HepG2 (cell line): ENCODE data around the gene HYAL1. TPM values are rescaled to one million over a fixed set of nuclear protein-coding genes. Genes with fewer than 3 reads are reported as not detected.

Source experiments
- ARID4A ChIP-seq: sonication (generic); formaldehyde crosslinking; IDR thresholded peaks from 2 replicates; pipeline ENCODE4 v1.5.0; 2020; ENCODE audit warnings: mild to moderate bottlenecking, missing genetic modification reagents, borderline replicate concordance
- ATF2 ChIP-seq: sonication (generic); formaldehyde crosslinking; IDR thresholded peaks from 2 replicates; pipeline ENCODE4 v1.4.0; 2020; ENCODE audit warnings: missing genetic modification reagents
- CREB1 ChIP-seq, 2 experiments: fragments of 450-650 bp in 1 of 2; IDR thresholded peaks; 2 replicates each; pipeline ENCODE4 v1.6.1; 2016 to 2017; ENCODE audit warnings: control low read depth in 1 of 2, mild to moderate bottlenecking in 1 of 2, missing compliant biosample characterization in 1 of 2, missing genetic modification characterization in 1 of 2
- ERF ChIP-seq: IDR thresholded peaks from 2 replicates; pipeline ENCODE4 v1.6.1; 2018; ENCODE audit warnings: missing biosample characterization, missing genetic modification reagents
- KAT8 ChIP-seq: IDR thresholded peaks from 2 replicates; pipeline ENCODE4 v1.6.1; 2016; ENCODE audit warnings: missing genetic modification reagents, missing compliant biosample characterization
- MED13 ChIP-seq: sonication (generic); formaldehyde crosslinking; IDR thresholded peaks from 2 replicates; pipeline ENCODE4 v1.5.0; 2020; ENCODE audit warnings: missing genetic modification reagents
- MEIS2 ChIP-seq: sonication (generic); formaldehyde crosslinking; IDR thresholded peaks from 2 replicates; pipeline ENCODE4 v1.9.0; 2021; ENCODE audit warnings: mild to moderate bottlenecking, missing genetic modification reagents
- NR2F1 ChIP-seq, 2 experiments: fragments of 450-650 bp in 1 of 2; formaldehyde crosslinking in 1 of 2; IDR thresholded peaks; 2 replicates each; pipeline versions ENCODE4 v1.5.0 to v1.6.1; 2016 to 2020; ENCODE audit warnings: mild to moderate bottlenecking in 1 of 2, missing compliant biosample characterization in 1 of 2, missing genetic modification reagents in 1 of 2, moderate library complexity in 1 of 2
- RARG ChIP-seq: sonication (generic); formaldehyde crosslinking; IDR thresholded peaks from 2 replicates; pipeline ENCODE4 v1.4.0; 2020; ENCODE audit warnings: low read depth, mild to moderate bottlenecking, missing genetic modification reagents
- SSRP1 ChIP-seq: IDR thresholded peaks from 2 replicates; pipeline ENCODE4 v1.6.1; 2016; ENCODE audit warnings: control low read depth
- TBL1XR1 ChIP-seq: fragments of 150-350 bp; IDR thresholded peaks from 2 replicates; pipeline ENCODE4 v1.6.1; 2014; ENCODE audit warnings: borderline replicate concordance, low read length; ENCODE audit not compliant: partially characterized antibody
- TCF7 ChIP-seq: sonication (generic); IDR thresholded peaks from 2 replicates; pipeline ENCODE4 v1.6.1; 2016; ENCODE audit warnings: antibody characterized with exemption, low read depth
- ZHX2 ChIP-seq, 2 experiments: sonication (generic) in 1 of 2; formaldehyde crosslinking in 1 of 2; IDR thresholded peaks; 2 replicates each; pipeline versions ENCODE4 v1.6.1 to v1.9.0; 2014 to 2022; ENCODE audit warnings: antibody characterized with exemption in 1 of 2, borderline replicate concordance in 1 of 2, inconsistent platforms in 1 of 2, low read depth in 1 of 2, missing genetic modification reagents in 1 of 2
- ZNF20 ChIP-seq: sonication (generic); formaldehyde crosslinking; IDR thresholded peaks from 2 replicates; pipeline ENCODE4 v1.4.0; 2020; ENCODE audit warnings: mild to moderate bottlenecking, moderate library complexity, missing genetic modification reagents
- ZNF660 ChIP-seq: sonication (generic); formaldehyde crosslinking; IDR thresholded peaks from 2 replicates; pipeline ENCODE4 v1.5.1; 2020; ENCODE audit warnings: mild to moderate bottlenecking, low read depth, missing genetic modification reagents, borderline replicate concordance
- polyA plus RNA-seq, 8 experiments: library from polyadenylated mRNA; depleted of rRNA in 3 of 8; stranded (reverse) in 7 of 8; unstranded in 1 of 8; fragments of >200 nt; fragmentation: Illumina TruSeq in 4 of 8; extraction: Trizol in 4 of 8; gene quantifications; 2 replicates each; pipeline versions ENCODE4 v1.2.1 to v1.2.3, GENCODE V29; 2011 to 2016; ENCODE audit warnings: low read depth in 4 of 8, missing spikeins in 1 of 8, mixed read lengths in 1 of 8; ENCODE audit not compliant: insufficient read depth in 1 of 8
- total RNA-seq, 5 experiments: library from RNA; depleted of rRNA; stranded (reverse); fragments of >200 nt; fragmentation: Illumina TruSeq; extraction: Trizol; gene quantifications; 2 replicates each; pipeline ENCODE4 v1.2.3, GENCODE V29; 2016; ENCODE audit warnings: low read depth in 1 of 5

The HYAL1 gene
- total and polyA plus RNA-seq, 2 of the 13 experiments (the other 11 are each of a cell fraction or from before 2014, with no cell fraction given): 76.5 to 193 TPM

GRCh38 chr3:50264383-50264963, 38.9 kb downstream of the HYAL1 start (continued):
- TF ChIP-seq ARID4A (no peak), ZHX2 (IDR thresholded peaks at IDR 0.05; ENCODE audit: low read depth) (0 out of 2 replicates have a peak, but pooled peaks have one; percentile 15), ZHX2 (CRISPR knock-in tag; IDR thresholded peaks at IDR 0.05; ENCODE audit: borderline replicate concordance) (no peak), ZNF20 (CRISPR knock-in tag) (no peak), TCF7 (0 out of 2 replicates have a peak, but pooled peaks have one; percentile 25), SSRP1 (CRISPR knock-in tag) (no peak), MED13 (CRISPR knock-in tag) (0 out of 2 replicates have a peak, but pooled peaks have one; percentile 1), KAT8 (CRISPR knock-in tag) (no peak; the same call in 1 of the 2 replicates), ATF2 (CRISPR knock-in tag) (peak; percentile 89), MEIS2 (CRISPR knock-in tag) (0 out of 2 replicates have a peak, but pooled peaks have one; percentile 25), TBL1XR1 (no peak), RARG (no peak), ERF (CRISPR knock-in tag) (no peak), ZNF660 (CRISPR knock-in tag) (no peak), CREB1 (IDR thresholded peaks at IDR 0.05) (peak; percentile 31; the same call in 1 of the 2 replicates), CREB1 (CRISPR knock-in tag; IDR thresholded peaks at IDR 0.05) (no peak), NR2F1 (CRISPR knock-in tag; IDR thresholded peaks at IDR 0.05) (peak in 1 of 2 experiments; percentile 54; a peak in 1 of 4 replicates)
